NCI-H2029 treated with DMSO at 0.1 percent for 48 hours (cell line): ENCODE measurements around the gene TXNRD2.
"Not testable (repeated sequence)": the region's sequence is repeated elsewhere in the genome, so short reads cannot be mapped to it uniquely, and the experiment has no call there.

ENCODE experiments used
- DNase-seq: peaks from one replicate; lab custom pipeline; 2025; lab: John Stamatoyannopoulos, UW

TXNRD2 gene

DNA sequence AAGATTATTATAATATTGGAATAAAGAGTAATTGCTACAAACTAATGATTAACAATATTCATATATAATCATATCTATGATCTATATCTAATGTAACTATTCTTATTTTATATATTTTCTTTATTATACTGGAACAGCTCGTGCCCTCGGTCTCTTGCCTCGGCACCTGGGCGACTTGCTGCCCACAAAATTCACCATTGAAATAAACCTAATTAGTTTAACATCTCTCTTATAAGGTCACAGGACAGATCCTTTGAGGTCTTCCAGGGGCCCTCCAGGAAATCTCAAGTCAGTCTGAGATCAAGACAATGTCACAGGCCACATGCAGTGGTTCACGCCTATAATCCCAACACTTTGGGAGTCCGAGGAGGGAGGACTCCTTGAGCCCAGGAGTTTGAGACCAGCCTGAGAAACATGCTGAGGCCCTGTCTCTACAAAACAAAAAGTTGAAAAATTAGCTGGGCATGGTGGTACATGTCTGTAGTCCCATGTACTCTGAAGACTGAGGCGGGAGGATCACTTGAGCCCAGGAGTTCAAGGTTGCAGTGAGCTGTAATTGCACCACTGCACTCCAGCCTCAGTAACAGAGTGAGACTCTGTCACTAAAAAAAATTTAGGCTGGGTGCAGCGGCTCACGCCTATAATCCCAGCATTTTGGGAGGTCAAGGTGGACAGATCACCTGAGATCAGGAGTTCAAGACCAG is 6.6 kb upstream of the TXNRD2 start:
- no peak for DNase-seq

- DNase-seq: no peak
Measured at GRCh38 chr22:19943082-19944026, 1.7 kb upstream of the TXNRD2 start.

DNA sequence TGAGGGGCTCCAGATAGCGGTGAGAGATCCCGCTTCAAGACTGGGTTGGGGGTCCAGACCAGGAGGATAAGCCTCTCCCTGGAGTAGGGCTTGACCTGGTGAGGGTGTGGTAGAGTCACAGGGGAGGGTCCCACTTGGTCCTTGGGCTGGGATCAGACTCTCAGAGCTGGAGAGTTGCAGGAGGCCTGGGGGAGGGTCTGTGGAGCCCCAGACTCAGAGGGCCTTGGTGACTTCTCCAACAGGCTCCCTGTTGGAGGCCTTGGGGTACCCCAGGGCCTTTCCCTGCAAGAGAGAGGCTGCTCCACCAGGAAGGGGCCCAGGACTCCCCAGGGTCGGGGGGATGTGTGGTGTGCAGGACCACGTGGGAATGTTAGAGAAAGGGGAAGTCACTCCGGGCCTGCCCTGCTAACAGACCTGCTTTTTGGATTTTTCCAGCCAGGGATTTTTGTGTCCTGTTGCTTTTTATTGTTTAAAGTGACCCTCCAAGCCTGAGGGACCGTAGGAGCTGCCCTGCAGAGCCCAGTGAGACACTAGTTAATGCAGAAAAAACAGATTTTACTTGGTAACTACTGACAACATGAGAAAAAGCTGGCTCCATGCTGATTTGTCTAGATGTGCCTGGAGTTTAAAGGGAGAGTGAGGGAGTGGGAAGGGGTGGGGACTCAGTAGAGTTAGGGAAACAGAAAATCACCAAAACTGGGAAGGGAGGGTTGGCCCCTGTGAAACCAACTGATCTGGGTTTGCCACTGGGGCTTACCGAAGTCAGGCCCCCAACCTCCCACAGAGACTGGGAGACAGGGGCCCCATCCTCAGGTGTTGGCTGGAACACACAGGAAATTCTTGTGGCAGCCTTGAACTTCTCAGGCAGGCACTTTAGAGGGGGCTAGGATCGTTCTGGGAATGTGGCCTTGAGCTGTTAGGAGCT is 801 bp upstream of the TXNRD2 start:
- no peak for DNase-seq

DNA sequence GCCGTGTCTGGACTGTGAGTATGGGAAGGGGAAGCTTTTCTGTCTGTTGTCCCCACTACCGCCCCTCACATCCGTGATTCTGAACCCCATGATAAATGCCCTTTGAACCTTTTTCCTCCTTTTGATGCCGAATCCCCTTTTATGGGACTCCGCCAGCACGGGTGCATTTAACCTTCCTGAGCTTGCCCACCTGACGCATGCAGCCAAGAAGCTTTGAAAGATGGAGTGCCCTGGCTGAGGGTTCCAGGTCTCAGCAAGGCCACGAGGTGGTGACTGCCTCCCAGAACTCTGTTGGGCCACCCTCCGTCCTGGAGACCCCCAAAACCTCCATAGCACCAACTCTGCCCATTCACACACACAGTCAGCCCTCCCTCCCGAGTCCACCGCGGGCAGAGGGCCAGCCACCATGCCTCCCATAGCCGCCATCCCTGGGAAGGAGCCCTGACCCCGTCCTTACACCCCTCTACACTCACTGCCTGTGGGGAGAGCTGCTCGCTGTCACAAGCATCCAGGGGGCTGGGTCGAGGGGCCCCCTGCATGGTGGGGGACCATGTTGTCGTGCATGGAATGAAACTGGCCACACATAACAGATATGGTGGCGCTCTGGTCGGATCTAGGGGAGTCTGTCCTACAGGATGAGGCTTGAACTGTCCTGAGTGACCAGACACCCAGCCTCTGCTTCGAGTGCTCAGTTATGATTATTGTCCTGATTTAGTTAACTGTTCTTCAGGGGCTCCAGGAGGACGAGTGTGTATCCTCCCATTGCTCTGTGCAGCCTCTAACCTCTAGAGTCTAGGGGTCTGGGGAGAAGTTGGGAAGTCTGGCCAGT is 868 bp downstream of the TXNRD2 start:
- DNase-seq: no peak

GRCh38 chr22:19937616-19938473 is 3.8 kb downstream of the TXNRD2 start:
- no peak for DNase-seq

- no peak for DNase-seq
Measured at GRCh38 chr22:19936513-19936912, 5.1 kb downstream of the TXNRD2 start.

DNA sequence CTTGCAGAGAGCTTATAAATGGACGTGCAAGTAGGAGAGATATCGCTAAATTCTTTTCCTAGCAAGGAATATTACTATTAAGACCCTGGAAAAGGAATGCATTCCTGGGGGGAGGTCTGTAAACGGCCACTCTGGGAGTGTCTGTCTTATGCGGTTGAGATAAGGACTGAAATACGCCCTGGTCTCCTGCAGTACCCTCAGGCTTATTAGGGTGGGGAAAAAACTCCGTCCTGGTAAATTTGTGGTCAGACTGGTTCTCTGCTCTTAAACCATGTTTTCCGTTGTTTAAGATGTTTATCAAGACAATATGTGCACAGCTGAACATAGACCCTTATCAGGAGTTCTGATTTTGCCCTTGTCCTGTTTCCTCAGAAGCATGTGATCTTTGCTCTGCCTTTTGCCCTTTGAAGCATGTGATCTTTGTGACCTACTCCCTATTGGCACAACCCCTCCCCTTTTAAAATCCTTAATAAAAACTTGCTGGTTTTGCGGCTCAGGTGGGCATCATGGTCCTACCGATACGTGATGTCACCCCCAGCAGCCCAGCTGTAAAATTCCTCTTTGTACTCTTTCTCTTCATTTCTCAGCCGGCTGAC is 6.4 kb downstream of the TXNRD2 start:
- DNase-seq: not testable (repeated sequence)

GRCh38 chr22:19933341-19934241 is 8.0 kb downstream of the TXNRD2 start:
- DNase-seq: no peak

- peak; percentile 66 for DNase-seq
Measured at GRCh38 chr22:19932367-19933206, 9.0 kb downstream of the TXNRD2 start.

DNA sequence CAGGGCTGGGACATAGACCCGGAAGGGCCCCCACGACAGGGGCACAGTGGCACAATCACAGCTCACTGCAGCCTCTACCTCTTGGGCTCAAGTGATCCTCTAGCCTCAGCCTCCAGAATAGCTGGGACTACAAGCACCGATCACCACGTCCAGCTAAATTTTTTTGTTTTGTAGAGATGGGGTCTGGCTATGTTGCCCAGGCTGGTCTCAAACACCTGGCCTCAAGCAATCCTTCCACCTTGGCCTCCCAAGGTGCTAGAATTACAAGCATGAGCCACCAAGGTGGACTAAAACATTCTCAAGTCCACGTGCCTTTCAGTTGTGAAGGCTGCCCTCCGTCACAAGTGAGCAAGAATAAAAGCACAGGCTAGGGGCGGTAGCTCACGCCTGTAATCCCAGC is 10.1 kb downstream of the TXNRD2 start:
- DNase-seq: no peak

GRCh38 chr22:19930551-19931486 is 10.8 kb downstream of the TXNRD2 start:
- no peak for DNase-seq

GRCh38 chr22:19929586-19930550 is 11.8 kb downstream of the TXNRD2 start:
- no peak for DNase-seq

- DNase-seq: no peak
Measured at GRCh38 chr22:19928207-19928606, 13.4 kb downstream of the TXNRD2 start.

DNA sequence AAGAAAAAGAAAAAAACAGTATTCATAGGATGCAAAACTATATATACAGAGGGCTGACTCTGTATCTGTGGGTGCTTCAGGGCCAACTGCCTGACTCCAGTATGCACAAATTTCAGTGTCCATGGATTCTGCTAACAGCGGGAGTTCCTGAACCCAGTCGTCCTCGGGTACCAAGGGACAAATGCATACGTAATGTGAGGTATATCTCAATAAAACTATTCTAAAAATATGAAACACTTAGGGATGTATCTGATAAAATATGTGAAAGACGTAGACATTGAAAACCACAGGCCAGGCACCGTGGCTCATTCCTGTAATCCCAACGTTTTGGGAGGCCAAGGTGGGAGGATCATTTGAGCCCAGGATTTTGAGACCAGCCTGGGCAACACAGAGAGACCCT is 13.9 kb downstream of the TXNRD2 start:
- no peak for DNase-seq

DNA sequence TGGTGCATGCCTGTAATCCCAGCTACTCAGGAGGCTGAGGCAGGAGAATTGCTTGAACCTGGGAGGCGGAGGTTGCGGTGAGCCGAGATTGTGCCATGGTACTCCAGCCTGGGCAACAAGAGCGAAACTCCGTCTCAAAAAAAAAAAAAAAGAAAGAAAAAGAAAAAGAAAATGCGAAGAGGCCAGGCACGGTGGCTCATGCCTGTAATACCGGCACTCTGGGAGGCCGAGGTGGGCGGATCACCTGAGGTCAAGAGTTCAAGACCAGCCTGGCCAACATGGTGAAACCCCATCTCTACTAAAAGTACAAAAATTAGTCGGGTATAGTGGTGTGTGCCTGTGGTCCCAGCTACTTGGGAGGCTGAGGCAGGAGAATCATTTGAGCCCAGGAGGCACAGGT is 15.6 kb downstream of the TXNRD2 start:
- not testable (repeated sequence) for DNase-seq
